Amniotic stem cell (primary cell): Measurements from ENCODE around the gene SLK.

Experiments used
- DNase-seq: peaks from one replicate; lab custom pipeline; 2025; lab: John Stamatoyannopoulos, UW

Gene SLK

DNA sequence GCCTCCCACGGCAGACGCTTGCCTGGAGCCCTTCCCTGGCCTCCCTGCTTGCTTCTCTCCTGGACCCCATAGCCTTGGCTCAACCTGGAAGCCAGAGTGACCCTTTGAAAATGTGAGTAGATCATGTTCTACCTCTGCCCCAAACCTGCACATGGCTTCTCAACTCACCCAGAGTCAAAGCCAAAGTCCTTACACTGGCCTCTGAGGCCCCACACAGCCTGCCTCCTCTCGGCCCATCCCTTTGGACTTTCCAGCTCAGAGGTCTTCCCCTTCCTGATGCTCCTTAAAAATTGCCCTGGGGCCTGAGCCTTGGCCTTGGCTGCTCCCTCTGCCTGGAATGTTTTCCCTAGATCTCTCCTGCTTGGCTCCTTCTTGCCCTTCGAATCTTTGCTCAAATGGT lies 86.3 kb downstream of the SLK start:
- DNase-seq: no peak

GRCh38 chr10:104054430-104054829 lies 87.5 kb downstream of the SLK start:
- peak; percentile 49 for DNase-seq

DNA sequence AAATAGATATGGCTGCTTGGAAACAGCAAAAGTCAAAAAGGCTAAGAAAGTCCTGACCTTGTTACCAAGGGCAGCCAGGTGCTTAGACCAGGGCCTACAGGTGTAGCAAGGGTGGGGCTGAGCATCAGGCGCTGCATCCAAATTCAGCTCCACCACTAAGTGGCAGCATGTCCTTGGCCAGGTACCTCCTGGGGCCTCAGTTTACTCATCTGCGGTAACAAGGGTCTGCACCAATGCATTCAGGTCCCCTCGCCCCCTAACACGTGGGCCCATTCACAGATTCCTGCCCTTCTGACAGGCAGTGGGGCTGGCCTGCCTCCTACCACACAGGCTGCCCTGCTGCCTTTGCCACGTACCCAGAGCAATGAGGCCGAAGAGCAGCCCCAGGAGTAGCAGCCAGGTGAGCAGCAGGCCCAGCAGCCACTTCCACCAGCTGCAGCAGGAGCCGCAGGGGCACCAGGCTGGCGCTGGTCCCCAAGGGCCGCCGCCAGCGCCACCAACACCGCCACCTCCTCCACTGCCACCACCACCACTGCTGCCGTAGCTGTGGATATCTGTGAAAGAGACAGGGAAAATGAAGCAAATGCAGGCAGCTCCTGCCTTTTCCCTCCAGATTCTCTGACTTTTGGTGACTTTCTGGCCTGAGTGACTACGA lies 89.8 kb downstream of the SLK start:
- no peak for DNase-seq

- no peak for DNase-seq
Observed at GRCh38 chr10:104057717-104058116, 90.8 kb downstream of the SLK start.

DNA sequence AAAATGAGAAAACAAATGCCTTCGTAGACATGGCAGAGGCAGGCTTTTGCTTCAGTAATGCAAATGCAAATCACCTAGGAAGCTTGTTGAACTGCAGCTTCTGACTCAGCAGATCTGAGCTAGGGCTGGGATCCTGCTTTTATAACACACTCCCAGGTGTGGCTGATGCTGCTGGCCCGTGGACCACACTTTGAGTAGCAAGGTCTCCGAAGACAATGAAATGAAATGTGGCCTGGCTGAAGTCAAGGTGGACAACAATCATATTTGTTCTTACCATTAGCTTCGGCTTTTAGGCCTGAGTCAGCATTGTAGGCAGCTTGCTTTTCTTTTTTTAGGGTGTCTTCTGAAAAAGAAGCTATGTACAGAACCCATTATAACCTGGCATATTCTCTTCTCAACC lies 92.4 kb downstream of the SLK start:
- no peak for DNase-seq

- DNase-seq: no peak
Observed at GRCh38 chr10:104061196-104061595, 94.3 kb downstream of the SLK start.

DNA sequence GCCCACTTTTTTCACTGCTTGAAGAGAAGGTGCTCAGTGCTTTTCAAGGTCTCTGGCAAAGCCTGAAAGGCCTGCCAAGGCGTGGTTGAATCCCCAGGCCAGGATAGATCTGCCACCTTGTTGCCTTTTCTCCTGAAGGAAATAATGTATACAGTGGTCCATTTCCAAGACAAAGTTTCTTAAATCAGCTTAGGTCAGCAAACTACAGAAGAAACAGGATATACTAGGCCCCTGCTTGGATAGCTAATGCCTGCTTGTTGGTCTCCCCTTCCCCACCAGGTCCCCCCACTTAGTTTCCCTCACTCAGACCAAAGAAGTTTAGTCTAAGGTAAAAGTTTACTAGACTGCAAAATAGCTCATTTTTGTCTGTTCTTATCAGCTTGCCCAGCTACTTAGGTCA lies 98.8 kb downstream of the SLK start:
- no peak for DNase-seq

DNA sequence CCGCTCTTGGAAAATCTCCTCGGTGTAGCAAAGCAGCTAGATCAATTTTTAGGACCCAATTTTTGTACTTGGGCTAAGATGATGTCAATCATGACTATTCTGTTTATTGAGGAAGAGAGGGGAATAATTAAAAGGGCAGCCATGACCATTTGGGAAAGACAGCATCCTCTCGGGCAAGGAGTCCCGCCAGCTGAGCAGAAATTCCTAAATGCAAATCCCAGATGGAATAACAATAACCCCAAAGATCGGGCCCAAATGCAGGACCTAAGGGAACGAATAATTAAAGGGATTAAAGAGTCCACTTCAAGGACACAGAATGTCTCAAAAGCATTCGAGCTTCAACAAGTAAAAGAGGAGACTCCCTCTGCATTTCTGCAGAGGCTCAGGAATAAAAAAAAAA lies 100.0 kb downstream of the SLK start:
- no peak for DNase-seq

DNA sequence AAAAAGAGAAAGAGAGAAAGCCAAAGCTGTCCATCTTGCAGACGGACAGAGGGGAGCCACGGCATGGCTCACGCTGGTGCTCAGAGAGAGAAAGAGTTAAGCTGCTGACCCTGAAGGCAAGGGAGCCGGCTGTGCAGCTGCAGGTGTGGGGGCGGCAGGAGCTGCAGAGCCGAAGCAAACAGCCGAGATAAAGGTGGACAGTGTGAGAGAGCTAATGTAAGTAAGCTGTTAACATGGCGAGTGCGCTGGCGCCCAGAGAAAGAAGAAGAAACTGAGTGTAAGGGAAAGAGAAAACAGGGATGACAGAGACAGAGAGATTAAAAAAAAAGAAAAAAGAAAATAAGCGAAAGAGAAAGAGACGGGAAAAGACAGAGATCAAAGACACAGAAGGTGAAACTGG lies 100.6 kb downstream of the SLK start:
- no peak for DNase-seq

DNA sequence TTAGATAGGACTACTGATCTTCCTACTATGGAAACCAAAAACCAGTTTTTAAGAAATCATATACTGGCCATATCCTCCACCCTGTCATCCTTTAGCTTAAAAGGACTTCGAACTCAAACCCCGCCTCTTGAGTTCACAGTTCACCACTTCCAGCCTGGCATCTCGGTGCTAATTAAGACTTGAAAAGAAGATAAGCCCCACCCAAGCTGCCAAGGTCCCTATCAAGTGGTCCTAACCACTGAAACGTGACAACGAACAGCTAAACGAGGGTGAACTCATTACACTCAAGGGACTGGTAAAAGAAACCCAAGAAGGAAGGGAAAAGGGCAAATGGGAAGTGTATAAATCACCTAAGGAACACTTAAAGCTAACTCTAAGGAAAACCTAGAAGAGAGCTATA lies 102.7 kb downstream of the SLK start:
- DNase-seq: no peak

- no peak for DNase-seq
Observed at GRCh38 chr10:104072786-104073185, 105.8 kb downstream of the SLK start.

DNA sequence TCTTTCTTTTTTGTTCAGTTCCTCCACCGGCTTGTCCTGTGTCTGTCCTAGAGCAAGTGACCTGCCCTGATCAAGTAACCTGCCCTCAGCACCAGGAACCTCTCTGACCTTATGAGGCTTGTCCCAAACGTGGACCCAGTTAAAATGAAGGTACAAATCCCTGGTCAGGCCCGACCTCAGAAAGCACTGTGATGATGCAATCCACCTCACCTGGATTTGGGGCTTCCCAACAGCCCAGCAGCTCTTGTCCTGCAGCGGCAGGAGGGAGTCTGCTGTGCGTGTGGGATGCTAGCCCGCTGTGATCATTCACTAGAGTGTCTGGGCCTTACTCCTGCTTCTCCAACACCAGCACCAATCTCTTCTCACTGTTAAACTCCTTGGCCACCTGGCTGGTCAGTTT lies 107.6 kb downstream of the SLK start:
- DNase-seq: no peak

- DNase-seq: no peak
Observed at GRCh38 chr10:104076743-104077160, 109.8 kb downstream of the SLK start.

DNA sequence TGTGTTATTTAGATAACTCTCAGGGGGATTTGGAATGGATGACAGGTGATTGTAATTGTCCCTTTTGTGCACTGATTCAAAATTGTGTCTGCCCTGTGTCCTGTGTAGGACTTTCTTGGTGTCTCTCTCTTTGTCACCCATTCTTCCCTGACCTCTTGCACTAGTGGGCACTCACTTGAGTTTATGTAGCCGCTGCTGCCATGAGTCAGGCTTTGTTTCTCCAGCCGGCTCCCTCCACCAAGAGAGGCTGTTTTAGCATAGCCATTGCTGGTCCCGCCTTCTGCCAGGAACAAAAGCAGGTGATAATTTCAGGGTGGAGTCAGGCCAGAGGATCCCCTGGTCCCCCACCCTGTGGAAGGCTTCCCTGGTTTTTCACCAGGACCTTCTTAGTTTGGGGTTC lies 110.3 kb downstream of the SLK start:
- DNase-seq: no peak

DNA sequence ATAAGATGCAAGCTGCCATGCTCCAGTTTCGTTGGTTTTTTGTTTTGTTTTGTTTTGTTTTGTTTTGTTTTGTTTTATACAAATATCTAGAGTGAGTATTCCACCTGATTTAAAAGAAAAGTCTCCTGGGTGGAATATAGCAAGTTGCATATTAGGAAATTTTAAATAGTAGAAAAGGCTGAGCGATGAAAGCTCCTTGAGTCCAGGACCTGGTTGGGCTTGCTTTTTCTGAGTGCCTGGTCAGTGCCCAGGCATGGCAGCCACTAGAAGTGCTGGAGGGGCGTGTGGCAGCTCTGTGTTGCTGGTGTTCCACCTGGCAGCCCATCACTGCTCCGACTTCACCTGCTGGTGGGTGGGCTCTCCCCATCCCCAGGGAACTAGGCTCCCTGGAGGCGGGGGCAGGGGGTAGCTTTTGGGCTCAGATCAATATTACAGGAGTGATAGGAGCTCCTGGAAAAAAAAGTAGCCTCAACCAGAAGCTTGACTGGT lies 110.8 kb downstream of the SLK start:
- DNase-seq: no peak
